Stimulated activated CD8-positive, alpha-beta memory T cell treated with anti-CD3 and anti-CD28 coated beads, Interleukin-12 subunit alpha, Interleukin-12 subunit beta, amount 100 ng/mL, for 24 hours (primary cell): ENCODE results near the gene PSMC5.

Experiments used
- DNase-seq: peaks from one replicate; pipeline ENCODE4 v3.0.0-alpha.2; 2020; ENCODE audit errors: extremely low read depth

Gene PSMC5

GRCh38 chr17:63820963-63821561 lies 6.2 kb upstream of the PSMC5 start:
- no peak for DNase-seq

GRCh38 chr17:63821804-63822203 lies 5.4 kb upstream of the PSMC5 start:
- DNase-seq: no peak

DNA sequence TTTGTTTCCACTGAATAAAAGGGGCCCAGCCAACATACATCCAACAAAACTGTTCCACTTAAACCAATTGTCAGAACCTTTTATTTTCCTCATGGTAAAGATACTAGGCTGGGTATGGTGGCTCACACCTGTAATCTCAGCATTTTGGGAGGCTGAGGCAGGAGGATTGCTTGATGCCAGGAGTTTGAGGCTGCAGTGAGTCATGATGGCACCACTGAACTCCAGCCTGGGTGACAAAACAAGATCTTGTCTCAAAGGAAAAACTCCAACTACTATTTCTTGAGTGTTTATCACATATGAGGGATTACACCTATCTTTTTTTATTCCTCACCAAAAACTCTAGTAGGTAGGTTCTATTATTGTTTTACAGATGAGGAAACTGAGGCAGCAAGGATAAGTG lies 4.7 kb upstream of the PSMC5 start:
- no peak for DNase-seq

GRCh38 chr17:63823659-63824331 lies 3.4 kb upstream of the PSMC5 start:
- DNase-seq: no peak

- DNase-seq: no peak
Observed at GRCh38 chr17:63824362-63824761, 2.9 kb upstream of the PSMC5 start.

DNA sequence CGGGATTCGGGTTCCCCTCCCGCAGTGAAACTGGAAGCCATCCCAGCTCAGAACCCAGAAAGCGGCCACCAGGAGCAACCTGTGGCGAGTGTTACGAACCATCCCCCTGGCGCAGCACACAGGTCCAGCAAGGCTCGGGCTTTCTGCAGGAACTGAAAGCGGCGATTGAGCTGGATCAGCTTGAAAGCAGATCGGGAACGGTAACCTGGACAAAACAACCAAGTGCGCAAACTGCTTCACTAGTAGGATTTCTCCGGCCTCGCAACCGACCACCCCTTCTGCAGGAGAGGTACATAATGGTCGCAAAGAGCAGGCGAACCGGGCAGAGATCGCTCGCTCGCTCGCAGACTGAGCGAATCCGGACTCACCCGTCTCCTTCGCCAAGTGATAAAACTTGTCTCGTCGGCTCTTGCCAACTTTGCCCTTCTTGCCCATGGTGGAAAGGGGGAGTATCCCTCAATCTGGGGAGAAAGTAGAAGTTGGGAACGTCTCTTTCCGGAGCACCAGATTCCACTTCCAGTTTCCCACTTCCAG lies 696 bp upstream of the PSMC5 start:
- no peak for DNase-seq

DNA sequence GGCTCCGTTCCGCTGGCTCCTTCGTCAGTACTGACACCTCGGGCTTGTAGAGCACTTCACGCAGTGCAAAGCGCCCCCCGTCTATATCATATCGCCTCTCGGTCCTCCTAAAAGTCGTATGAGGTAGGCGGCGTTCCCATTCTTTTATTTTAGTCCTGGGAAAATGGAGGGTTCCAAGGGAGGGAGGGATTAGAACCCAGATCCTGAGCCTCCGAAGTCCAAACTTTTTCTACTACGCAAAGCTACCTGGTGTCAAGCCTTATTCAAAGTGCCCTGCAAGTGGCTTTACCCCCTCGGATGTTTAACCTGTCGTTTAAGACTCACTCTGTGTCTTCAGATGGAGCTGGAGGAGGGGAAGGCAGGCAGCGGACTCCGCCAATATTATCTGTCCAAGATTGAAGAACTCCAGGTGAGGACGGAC lies 580 bp downstream of the PSMC5 start:
- DNase-seq: no peak

DNA sequence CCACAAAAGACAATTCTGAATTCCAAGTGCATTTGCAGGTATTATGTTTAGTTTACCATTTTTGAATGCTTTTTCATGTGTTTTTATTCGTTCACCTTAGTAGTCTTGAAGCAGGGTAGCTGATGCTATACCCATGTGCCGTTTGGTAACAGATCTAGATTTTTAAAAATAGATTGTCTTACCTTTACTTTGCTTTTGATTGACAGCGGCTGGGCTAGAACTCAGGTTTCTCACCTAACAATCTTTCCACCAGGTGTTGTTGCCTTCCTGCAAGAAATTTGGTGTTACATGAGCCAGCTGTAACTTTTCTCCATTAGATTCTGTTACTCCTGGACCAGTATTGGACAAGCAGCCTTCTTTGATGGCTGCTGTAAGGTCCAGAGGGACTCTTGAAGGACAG lies 1.7 kb downstream of the PSMC5 start:
- DNase-seq: no peak

DNA sequence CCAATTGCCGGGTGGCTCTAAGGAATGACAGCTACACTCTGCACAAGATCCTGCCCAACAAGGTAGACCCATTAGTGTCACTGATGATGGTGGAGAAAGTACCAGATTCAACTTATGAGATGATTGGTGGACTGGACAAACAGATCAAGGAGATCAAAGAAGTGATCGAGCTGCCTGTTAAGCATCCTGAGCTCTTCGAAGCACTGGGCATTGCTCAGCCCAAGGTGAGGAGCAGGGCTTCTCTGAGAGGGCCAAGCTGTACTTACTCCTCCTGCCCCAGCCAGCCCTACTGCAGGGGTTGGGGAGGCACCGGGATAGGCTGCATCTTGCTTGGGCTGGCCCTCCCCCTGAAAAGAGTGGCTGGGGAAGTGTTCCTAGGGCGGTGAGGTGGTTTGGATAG lies 3.0 kb downstream of the PSMC5 start:
- no peak for DNase-seq

GRCh38 chr17:63830904-63831491 lies 3.8 kb downstream of the PSMC5 start:
- DNase-seq: no peak

- DNase-seq: no peak
Observed at GRCh38 chr17:63831505-63831904, 4.3 kb downstream of the PSMC5 start.

DNA sequence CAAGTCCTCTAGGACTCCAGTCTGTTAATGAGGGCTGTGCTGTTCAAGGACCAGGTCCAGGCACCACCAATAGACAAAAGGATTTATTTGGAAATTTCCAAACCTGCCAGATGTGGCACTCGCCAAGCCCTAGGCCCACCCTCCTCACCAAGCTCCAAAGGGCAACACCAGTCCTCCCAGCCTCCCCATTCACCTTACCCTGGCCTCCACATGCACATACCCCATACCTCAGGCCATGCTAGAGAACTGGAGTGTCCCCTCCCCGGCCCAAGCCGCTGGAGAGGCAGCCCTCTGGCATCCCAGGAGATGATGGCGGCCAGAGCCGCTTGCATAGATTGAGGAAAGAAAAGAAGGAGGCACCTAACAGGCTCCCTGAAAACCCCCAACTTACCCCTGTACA lies 4.8 kb downstream of the PSMC5 start:
- DNase-seq: no peak

DNA sequence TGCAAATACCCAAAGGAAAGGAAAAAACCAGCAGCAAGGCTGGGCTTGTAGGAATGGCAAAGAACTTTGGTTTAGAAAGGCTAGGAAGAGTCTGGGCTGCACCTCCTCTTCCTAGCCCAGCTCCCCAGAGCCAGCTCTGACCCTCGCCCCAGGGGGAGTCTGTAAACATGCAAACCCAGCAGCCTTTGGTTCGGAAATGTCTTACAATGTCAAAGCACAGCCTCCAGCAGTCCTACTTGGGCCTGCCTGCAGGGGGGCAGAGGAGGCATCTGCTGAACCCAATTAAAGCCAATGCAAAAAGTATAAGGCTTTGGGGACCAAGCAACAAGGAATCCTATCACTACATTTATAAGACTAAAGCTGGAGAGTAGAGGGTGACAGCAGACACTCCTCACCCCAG lies 5.2 kb downstream of the PSMC5 start:
- no peak for DNase-seq

DNA sequence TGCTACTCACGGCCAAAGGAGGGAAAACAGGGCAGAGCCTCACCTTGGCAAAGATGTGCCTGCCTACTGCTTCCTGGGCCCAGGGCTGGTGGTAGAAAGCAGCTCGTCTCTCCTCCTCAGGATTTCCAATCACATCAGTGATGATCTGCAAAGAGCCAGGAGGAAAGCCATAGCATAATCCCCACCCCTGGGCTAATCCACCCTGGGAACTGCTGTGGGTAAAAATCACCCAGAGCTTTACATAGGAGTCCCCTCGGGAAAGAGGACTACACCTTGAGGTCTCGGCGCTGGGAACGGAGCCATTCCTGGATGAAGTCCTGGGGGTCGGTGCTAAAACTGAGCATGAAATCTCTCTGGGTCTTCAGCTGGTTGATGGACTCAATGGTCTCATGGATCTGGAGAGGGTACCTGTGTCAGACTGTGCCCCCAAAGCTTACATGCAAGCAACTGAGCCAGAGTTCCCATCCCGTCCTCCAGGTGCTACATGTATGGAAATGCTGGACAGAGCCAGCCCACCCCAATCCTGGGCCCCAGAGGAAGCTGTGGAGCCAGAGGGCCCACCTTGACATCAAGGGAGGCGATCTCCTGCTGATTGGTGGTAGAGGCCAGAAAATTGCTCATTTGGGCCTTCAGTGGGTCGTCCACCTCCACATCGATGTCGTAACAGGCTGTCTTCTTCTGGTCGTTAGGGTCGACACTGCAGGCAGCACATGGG lies 6.0 kb downstream of the PSMC5 start:
- DNase-seq: no peak

GRCh38 chr17:63833741-63834373 lies 6.6 kb downstream of the PSMC5 start:
- DNase-seq: no peak

DNA sequence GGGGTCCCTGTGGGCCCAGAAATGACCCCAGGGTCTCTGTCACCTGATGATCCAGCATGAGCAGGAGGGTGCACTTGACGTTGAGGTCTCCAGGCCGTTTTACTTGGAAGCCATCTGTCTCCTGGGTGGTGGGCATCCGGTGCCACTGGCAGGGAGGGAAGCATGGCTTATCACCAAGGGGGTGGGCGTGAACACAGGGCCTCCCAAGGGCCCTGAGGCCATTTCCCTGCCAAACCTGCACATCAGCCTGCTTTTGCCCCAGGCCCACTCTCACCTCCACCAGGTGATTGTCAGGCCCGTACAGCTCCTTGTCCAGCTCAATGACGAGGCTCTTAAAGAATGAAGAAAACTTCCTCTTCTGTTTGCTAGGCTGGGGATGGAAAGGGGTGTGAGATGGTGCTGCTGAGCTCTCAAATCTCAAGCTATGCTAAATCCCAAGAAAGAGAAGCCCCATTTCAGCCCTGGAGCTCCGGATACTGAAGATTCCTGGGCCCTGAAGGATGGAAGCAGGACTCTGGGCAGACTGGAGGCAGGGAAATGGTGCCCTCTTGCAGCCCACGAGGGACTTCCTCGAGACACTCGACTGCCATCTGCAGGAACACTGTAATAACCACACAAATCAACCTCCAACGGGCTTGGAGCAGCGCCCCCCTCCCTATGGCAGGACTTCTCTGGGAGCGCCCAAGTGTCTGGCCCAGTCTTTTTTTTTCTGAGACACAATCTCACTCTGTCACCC lies 7.4 kb downstream of the PSMC5 start:
- DNase-seq: no peak

DNA sequence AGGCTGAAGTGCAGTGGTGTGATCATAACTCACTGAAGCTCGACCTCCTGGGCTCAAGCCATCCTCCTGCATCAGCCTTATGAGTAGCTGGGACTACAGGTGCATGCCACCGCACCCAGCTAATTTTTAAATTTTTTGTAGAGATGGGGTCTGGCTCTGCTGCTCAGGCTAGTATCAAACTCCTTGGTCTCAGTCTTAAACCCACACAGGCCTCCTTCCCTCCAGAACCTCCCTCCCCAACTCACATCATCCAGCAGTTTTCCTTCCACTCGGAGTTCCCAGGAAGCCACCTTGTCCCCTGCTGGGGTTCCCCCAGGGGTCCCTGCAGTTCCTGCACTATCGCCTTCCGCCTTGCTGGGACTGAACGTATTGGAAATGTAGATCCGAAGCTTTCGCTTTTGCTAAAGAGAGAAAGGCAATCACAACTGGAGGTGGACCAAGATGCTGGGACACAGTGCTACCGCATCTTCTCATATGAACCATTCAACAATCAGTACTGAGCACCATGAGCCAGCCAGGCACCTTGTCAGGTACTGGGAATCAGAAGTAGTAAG lies 8.0 kb downstream of the PSMC5 start:
- DNase-seq: no peak

GRCh38 chr17:63836811-63837210 lies 9.6 kb downstream of the PSMC5 start:
- no peak for DNase-seq

- DNase-seq: no peak
Observed at GRCh38 chr17:63837480-63837879, 10.2 kb downstream of the PSMC5 start.

DNA sequence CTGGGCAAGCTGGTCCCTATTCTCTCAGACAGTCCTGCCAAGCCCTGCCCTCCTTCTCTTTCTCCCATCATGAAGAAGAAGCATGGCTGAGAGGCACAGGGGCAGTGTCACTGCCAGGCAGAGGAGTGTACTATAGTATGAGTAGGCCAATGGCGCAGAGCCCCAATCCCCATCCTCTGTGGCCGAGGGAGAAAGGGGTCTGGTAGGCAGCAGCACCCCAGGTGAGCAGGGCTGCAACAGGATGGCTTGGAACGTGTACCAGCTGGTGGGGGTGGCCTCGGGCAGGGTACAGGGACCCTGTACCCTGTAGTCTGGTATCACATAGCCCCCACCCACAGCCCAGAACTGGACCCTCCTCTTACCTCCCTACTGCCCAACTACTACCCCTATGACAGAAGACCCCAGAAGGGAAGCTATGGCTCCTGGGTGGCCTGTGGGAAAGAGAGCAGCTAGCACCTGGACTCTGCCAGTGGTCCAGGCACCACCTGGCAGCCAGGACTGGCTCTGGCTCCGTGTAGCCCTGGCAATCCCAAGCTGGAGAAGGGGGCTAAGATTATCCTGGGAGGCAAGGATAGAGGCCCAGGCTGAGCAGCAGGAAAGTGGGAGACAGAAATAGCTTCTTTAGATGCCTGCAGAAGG lies 10.8 kb downstream of the PSMC5 start:
- no peak for DNase-seq
